ENCODE results near the gene FKBP7. TPM values are rescaled to one million over a fixed set of nuclear protein-coding genes. Genes with fewer than 3 reads are reported as not detected.

FKBP7 gene
- total RNA-seq, 1 donor from 2014 or later = 49.9 TPM

DNA sequence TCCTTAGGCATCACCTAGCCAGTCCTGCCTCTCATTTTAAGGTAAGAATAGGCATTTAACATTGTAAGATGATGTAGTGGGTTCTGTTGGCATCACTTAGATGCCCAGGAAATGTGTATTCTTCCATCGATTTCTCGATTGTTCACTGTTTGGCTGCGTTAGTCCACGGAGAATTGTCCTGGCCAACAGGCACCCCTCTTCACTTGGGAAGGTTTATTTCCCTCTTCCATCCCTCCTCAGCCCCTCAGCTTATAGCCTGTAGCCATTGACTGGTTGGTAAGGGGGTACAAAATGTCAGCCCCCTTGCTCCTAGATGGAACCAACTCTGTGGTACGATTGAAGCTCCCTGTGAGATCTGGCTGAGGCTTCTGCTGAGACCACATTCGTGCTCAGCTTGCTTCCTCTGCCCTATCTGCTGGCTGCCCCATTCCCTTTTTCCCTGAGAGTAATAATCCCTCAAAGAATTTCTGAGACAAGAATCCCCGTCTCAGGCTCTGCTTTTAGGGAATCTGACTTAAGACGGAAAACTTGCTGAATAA lies 45.3 kb upstream of the FKBP7 start:
- Mint-ChIP-seq H3K27me3 (ENCODE audit: unreplicated experiment) (no peaks in the 10 kb centered on the region), H3K4me1 (ENCODE audit: unreplicated experiment) (peaks cover 20% of the 10 kb centered on the region), H3K27ac (ENCODE audit: unreplicated experiment) (peak overlapping the region; percentile 92), H3K4me3 (ENCODE audit: unreplicated experiment) (peak overlapping the region; percentile 94), H3K9me3 (ENCODE audit: unreplicated experiment) (no peaks in the 10 kb centered on the region), H3K36me3 (ENCODE audit: unreplicated experiment) (peaks cover 3% of the 10 kb centered on the region)
- DNase-seq (ENCODE audit: extremely low spot score, unreplicated experiment) = no peak
- TF ChIP-seq CTCF (IDR thresholded peaks at IDR 0.05) = no peak

DNA sequence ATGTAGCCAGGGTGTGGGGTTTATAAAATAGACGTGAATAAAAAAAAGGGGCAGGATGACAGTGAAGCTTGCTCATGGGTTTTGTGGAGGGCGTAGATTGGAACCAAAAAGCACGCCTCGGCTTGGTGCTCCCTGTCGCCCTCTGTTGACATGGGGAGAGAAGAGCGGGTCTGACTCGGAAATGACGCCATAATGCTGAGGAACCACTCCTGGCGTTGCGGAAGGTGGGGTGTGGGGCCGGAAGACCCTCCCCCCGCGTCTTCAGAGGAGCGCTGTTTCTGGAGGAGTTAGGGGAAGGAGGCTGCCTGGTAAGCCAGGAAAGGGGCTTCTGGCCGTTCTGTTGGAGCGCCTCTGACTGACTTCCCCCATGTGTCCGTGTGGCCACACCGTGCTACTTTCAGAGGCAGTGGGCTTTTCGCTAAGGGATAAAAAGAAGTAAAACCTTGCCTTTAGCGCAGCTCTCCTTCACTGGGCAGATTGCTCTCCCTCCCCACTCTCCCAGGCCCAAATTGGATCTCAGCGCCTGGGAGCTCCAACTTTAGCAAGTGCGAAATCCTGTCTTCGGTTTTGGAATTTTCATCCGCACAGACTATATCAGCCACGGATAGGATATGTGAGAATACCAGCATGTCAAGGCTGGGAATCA lies 44.7 kb upstream of the FKBP7 start:
- DNase-seq (ENCODE audit: extremely low spot score, unreplicated experiment) = peak; percentile 94
- TF ChIP-seq CTCF (IDR thresholded peaks at IDR 0.05) = peak; percentile 91
- Mint-ChIP-seq H3K4me1 (ENCODE audit: unreplicated experiment) (peaks cover 20% of the 10 kb centered on the region), H3K36me3 (ENCODE audit: unreplicated experiment) (peaks cover 1% of the 10 kb centered on the region), H3K4me3 (ENCODE audit: unreplicated experiment) (peak overlapping the region; percentile 94), H3K27me3 (ENCODE audit: unreplicated experiment) (no peaks in the 10 kb centered on the region), H3K9me3 (ENCODE audit: unreplicated experiment) (no peaks in the 10 kb centered on the region), H3K27ac (ENCODE audit: unreplicated experiment) (peak overlapping the region; percentile 92)

GRCh38 chr2:178521304-178522150 lies 43.1 kb upstream of the FKBP7 start:
- Mint-ChIP-seq H3K27ac (ENCODE audit: unreplicated experiment) (no peak overlapping the region), H3K4me1 (ENCODE audit: unreplicated experiment) (peaks cover 20% of the 10 kb centered on the region), H3K36me3 (ENCODE audit: unreplicated experiment) (no peaks in the 10 kb centered on the region), H3K27me3 (ENCODE audit: unreplicated experiment) (no peaks in the 10 kb centered on the region), H3K4me3 (ENCODE audit: unreplicated experiment) (no peak overlapping the region), H3K9me3 (ENCODE audit: unreplicated experiment) (no peaks in the 10 kb centered on the region)
- TF ChIP-seq CTCF (IDR thresholded peaks at IDR 0.05) = no peak
- DNase-seq (ENCODE audit: extremely low spot score, unreplicated experiment) = no peak

- peaks cover 14% of the 10 kb centered on the region for H3K36me3 Mint-ChIP-seq (ENCODE audit: unreplicated experiment)
- no peak overlapping the region for H3K4me3 Mint-ChIP-seq (ENCODE audit: unreplicated experiment)
- H3K27me3 Mint-ChIP-seq (ENCODE audit: unreplicated experiment) = no peaks in the 10 kb centered on the region
- no peak for TF ChIP-seq CTCF (IDR thresholded peaks at IDR 0.05)
- H3K9me3 Mint-ChIP-seq (ENCODE audit: unreplicated experiment) = no peaks in the 10 kb centered on the region
- no peak for DNase-seq (ENCODE audit: extremely low spot score, unreplicated experiment)
- H3K27ac Mint-ChIP-seq (ENCODE audit: unreplicated experiment) = no peak overlapping the region
- H3K4me1 Mint-ChIP-seq (ENCODE audit: unreplicated experiment) = no peaks in the 10 kb centered on the region
These were observed 39.1 kb upstream of the FKBP7 start for GRCh38 chr2:178517496-178517895.

GRCh38 chr2:178514664-178515063 lies 36.3 kb upstream of the FKBP7 start:
- TF ChIP-seq CTCF (IDR thresholded peaks at IDR 0.05) = no peak
- no peak for DNase-seq (ENCODE audit: extremely low spot score, unreplicated experiment)
- H3K4me3 Mint-ChIP-seq (ENCODE audit: unreplicated experiment) = no peak overlapping the region
- no peaks in the 10 kb centered on the region for H3K27me3 Mint-ChIP-seq (ENCODE audit: unreplicated experiment)
- no peaks in the 10 kb centered on the region for H3K4me1 Mint-ChIP-seq (ENCODE audit: unreplicated experiment)
- peaks cover 18% of the 10 kb centered on the region for H3K36me3 Mint-ChIP-seq (ENCODE audit: unreplicated experiment)
- no peaks in the 10 kb centered on the region for H3K9me3 Mint-ChIP-seq (ENCODE audit: unreplicated experiment)
- H3K27ac Mint-ChIP-seq (ENCODE audit: unreplicated experiment) = no peak overlapping the region

All from osteocyte (in vitro differentiated cells).